COR-L47 (cell line): ENCODE results near the gene ATXN7L1.
"Not testable (repeated sequence)": the region's sequence is repeated elsewhere in the genome, so short reads cannot be mapped to it uniquely, and the experiment has no call there.

Experiments
- DNase-seq: peaks from one replicate; lab custom pipeline; 2025; lab: John Stamatoyannopoulos, UW

The ATXN7L1 gene

DNA sequence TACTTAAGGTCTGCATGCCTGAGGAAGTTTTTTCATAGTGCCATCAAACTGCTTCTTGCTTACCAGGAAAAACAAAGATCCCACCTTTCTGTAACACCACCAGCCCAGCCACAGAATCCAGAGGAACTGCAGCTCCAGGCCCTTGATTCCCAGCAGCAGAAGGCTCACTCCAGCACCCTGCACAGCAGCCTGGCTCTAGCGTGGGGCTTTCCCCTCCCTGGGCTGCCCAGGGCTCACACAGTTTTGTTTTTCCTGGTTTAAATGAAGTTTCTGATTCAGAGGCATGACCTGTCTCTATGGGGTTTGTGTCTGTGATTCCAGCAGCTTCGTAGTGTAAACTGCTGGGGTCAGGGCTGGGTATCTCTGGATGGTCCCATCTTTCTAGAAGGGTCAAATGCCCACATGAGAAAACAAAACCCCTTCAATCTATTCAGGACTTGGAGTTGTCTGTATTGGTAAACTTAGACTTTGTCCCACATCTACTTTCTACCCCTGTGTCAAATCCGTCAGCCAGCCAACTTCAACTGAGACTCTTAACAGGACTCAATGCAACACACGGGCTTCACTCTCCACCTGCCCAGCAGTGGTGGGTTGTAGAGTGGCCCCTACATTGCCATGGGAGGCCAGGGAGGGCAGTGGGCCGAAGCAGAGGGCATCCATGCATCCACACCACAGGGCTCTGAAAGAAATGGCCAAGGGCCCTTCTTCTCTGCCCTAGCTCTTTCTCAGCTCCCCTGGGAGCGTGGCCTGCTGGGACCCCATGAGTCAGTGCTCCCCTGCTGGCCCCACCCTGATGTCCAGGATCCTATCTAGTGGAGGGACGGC is 73.6 kb downstream of the ATXN7L1 start:
- DNase-seq, result no peak

DNA sequence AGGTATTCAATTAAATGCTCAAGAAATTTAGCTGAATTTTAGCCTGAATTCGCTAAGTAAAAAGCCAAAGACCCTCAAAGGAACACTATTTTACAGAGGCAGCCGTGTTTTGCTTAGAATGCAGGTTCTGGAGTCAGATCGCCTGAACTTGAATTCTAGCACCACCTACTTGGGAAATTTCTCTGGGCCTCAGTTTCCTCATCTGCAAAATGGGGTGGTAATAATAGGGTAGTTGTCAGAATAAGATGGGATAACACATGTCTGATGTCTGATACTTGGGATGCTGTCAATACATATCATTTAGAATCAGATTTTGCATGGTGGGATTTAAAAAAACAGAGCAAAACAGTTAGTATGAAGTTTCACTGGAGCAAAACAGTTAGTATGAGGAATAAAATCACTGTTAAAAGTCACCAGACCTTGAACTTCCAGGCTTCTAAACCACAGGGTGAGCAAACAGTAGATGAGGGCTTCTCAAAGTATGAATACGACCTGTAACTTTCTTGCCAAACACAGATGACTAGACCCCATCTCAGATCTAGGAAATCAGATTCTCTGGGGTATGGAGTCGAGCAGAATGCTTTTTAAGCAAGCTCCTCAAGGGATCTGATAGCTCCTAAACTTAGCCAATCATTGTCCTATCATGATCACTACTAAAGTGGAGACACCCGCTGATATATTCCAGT is 75.4 kb downstream of the ATXN7L1 start:
- DNase-seq, result no peak

DNA sequence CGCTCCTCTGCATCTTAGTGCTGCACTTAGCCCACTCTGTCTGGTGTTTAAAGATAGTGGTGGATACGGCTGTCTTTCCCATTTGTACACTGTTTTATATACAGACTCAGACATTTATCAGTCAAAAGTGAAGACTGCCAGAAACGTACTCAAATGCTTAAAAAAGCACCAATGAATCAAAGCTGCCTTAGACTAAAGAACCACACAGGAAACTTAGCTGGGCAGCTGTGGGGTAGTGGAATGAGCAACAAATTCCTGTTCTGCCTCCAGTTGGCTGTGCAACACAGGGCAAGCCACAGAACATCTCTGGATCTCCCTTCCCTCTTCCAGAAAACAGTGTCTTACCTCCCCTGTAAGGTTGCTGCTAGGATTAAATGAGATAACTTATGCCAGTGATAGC is 76.0 kb downstream of the ATXN7L1 start:
- DNase-seq, result no peak

DNA sequence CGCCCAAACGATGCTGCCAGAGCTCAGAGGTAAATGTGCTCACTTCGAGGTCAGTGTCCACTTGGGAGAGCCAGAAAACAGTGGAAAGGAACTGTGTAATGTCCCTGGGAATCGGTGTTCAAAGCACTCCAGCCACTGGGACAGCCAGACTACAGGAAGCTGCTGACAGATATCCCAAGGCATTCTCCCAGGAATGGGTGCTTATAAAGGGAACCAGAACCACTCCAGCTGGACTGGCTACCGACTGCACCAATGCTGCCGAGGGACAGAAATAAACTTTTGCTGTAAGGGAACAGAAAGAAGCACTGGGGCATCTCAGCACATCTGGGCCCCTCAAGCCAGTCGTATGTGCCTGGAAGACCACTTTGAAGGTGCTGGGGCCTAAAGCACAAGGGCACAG is 76.7 kb downstream of the ATXN7L1 start:
- DNase-seq, result no peak

DNA sequence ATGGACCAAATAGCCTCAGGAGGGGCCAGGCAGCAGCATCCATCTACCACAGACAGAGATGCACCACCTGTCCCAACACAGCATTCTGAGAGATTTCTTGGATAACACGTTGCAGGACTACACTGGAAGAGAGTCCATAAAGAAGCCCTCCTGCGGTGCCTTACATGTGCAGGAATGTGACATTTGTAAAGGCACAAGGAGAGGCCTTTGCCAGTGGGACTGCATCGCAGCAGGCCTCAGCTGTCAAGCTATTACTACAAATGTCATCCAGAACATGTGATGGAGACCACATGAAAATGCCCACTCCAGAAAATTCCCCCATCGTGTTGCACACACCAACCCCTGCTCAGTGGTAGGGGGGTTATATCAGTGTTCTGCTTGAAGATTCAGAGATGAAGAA is 77.4 kb downstream of the ATXN7L1 start:
- DNase-seq, result no peak

DNA sequence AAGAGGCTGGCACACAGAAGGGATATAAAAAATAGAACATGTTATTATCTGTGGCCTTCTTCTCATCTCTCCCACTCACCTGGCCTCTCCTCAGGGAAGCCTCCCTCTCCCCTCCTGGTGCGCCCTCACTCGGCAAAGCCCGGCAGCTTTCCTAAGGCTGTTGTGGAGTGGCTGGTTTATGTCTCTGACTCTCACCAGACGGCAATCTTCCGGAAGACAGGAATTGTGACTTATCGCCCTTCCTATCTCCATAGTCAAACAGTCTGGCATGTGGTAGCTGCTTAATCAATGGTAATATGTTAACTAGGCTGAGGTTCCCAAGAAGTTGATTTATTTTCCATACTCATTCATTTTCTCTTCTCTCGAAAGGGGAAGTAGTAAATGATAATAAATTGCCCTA is 78.7 kb downstream of the ATXN7L1 start:
- DNase-seq, result no peak

DNA sequence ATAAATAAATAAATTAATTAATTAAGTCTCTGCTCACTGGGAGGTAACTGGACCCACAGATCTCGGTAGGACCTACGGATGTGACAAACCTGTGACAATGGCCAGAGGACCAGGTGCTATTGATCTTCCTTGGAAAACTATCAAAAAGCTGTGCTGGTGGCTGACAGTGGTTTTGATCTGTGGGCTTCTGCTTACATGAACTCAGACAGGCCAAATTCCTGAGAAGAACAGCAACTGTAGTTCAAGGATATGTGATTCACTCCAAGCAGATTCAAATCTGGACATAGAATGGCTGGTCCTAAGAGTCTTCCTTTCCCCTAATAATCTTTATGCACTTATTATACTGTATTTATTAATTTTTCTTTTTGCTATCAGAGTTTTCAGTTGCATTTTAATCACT is 80.0 kb downstream of the ATXN7L1 start:
- no peak for DNase-seq

DNA sequence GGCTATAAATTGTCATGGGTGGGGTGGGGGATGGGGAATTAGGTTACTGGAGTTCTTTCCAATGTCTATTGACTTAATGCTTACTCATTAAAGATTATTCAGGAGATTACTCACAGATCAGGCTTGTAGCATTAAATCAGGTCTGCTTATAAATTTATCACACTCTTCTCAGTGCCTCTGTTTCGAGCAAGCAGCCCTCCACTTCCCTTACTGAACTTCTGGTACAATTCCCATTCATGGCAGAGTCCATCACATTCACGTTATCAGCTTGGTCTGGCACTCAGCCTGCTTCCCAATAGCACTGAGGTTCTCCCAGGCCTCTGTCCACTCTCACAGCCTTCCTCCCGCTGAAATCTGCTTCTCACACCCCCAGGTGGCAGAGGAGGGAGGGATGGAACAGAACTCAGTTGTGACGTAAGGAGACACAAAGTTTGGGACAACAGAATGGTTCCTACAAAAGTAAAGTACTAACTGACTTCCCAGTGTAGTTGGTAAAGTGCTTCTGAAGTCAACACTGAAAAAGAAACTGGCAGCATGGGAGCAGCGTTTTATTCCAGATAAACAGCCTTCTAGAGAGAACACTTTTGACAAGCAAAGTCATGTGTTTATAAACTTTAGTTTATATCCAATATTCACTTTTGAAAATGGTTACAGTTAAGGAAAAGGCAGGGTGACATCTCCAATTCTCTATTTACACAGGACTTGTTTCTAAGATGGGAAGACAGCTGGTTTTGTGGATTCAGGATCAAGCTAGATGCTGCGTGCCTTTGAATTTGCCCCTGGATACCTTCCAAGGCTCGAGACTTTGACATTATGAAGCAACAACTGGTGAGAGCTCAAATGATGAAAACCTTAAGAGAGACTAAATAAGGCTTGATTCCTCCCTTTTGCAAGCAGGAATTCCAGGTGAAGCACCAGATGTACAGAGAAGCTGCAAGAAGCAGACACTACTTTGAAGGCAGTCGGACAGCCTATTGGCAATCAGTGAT is 81.4 kb downstream of the ATXN7L1 start:
- no peak for DNase-seq

DNA sequence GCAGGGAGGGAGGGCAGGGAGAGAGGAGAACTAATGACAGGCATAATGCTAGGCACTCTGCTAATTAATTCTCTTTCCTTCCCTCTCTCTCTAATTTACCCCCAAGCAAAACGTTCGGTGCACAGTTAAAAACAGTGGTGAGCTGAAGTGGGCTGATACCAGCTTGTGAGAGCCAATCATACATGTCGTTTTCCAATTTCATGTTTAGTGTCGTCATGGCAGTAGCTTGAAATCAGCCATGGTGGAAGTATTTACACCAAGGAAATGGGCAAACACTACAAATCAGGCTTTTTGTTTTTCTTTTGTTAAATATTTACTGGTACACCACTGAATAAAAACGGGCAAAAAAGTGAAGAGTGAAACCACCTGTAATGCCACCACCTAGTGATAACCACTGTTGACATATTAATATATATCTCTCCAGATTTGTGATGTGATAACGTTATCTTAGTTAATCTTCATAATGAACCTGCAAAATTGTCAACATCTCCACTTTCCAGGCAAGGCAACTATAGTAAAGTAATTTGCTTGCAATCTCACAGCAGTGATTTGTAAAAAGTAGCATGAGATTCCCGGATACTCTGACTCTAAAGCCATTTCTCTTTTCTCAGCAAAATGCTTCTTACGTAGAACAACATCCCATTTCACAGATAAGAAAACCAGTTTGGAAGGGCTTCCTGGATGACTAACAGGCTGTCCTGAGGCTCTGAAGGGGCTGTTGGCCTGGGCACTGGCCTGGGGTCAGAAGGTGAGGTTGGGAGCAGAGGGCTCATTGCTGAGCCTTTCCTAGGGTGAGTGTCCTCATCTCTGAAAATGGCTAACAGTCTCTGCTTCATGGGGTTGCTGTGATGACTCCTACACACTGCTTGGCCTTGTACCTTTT is 83.7 kb downstream of the ATXN7L1 start:
- no peak for DNase-seq

DNA sequence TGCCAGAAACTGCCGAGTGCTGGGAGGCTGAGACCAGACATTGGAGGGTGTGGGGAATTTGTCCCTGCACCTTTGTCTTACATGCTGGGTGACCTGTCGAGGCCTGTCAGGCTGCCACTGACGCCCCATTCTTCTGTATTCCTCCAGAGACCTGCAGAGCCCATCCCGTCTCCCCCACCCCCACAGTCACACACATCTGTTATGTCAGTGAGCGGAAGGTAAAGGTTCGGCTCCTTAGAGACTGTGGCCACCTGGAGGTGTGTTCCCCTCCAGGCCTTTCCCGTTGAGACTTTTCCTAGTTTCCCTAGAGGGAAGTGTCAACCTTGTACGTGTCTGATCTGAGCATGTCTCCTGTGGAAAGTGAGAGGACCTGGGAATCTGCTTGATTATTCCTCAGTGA is 84.5 kb downstream of the ATXN7L1 start:
- DNase-seq, result no peak

DNA sequence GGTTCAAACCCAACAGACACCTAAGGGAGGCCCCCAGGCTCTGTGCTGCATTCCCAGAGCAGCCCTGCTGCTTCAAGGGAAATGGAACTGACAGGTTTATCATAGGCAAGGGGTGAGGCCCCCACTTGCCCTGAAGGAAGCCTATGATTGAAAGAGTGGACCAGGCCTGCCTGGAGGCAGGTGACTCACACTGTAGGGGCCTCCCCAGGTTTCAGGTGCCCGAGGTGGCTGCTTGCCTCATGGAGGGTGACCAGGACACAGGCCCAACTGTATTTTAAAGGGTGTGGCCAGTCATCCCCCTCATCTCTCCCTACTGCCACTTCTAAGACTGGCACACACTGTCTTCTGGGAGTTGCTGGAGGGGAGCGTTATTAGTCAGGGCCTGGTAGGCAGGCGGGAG is 85.4 kb downstream of the ATXN7L1 start:
- no peak for DNase-seq

DNA sequence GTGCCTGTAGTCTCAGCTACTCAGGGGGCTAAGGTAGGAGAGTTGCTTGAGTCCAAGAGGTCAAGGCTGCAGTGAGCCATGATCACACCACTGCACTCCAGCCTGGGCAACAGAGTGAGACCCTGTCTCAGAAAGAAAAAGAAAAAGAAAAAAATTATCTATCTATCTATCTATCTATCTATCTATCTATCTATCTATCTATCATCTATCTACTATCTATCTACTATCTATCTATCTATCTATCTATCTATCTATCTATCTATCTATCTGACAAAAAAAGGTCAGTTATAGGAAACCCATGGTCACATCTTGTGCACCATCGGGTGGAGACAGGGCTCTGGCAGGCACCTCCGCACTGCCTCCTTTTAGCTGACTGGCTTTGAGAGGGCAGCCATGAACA is 85.9 kb downstream of the ATXN7L1 start:
- DNase-seq, result not testable (repeated sequence)

DNA sequence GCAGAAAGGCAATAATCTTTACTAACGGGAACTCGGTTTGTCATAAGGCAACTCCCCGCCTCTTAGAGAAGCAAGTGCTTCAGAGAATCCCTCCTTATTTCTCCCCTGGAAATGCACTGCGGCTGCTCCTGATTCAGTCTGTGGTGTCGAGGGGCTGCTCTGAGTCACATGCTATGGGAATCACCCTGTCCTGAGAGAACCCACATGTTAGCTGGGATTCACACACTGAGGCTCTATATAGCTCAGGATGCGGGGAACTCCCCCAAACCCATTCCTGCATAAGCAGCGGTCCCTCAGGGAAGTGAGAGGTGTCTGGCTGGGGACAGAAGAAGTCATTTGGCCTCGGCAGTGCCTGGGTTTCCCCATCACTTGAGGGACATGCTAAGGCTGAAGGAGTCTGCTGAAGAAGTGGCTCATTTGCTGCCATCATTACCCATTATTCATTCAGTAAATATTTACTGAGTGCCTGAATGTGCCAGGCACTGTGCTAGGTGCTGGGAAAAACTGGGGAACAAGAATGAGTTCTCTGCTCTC is 87.5 kb downstream of the ATXN7L1 start:
- no peak for DNase-seq

DNA sequence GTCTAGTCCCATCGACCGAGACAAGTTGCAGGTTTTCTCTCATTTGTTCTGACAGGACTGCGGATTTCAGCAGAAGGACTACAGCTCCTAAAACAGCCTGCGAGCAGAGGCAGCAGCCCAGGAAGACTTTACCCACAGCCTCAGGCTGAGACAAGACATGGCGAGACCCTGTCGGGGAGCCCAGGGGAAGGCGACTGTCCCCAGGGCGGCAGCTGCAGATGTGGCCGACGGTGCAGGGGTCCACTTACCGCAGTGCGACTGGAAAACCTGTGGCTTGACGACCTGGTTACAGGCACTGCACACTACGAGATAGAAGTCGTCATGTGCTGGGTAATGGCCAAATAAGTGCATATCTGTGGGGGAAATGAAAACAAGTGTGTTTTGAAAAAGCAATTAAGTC is 88.0 kb downstream of the ATXN7L1 start:
- no peak for DNase-seq

DNA sequence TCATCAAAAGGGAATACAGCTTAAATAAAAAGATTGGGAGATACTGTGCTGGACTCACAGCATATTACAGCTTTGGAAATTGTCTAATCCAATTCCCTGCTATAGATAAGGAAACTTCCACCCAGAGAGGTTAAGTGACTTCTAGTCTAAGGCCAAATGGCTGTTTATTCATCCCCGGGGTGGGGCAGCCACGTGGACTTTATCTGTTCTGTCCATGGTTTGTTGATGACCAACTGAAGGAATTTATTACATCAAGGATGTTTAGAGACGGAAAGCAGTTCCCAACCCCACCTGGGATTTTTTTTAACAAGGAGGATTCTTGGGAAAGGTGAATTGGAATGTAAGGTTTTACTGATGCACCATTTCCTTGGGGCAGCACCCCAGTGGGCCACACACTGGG is 88.6 kb downstream of the ATXN7L1 start:
- no peak for DNase-seq

DNA sequence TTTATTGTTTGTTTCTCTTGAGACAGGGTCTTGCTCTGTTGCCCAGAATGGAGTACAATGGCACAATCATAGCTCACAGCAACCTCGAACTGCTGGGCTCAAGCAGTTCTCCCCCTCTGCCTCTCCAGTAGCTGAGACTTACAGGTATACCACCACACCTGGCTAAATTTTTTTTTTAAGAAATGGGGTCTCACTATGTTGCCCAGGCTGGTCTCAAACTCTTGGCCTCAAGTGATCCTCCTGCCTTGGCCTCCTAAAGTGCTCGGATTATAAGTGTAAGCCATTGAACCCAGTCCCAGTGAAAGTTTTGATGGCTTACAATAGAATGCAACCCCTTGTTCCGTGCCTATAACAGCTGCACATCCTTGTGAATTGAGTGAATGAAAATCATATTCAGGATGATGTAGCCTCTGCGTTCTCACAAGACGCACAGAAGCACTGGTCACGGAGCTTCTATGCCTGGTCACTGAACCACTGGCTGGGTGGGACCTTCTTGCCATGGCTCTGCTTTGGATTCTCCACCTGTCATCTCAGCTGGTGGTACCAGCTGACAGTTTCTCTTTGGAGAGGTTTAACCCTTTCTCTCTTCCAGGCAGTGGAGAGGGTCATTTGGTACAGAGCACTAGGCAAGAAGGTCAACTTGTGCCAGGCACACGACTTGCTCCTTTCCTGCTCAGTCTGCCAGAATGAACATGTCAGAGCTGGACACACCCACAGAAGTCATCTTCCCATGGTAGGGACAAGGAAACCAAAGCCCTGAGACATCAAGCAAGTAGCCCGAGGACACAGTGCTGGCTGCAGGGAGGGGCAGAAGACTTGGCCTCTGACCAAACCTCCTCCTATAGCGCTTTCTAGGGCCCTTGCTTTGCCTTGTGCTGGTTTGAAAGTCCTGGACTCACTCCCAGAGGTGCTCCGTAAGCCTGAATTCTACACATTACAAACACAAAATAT is 89.6 kb downstream of the ATXN7L1 start:
- no peak for DNase-seq

DNA sequence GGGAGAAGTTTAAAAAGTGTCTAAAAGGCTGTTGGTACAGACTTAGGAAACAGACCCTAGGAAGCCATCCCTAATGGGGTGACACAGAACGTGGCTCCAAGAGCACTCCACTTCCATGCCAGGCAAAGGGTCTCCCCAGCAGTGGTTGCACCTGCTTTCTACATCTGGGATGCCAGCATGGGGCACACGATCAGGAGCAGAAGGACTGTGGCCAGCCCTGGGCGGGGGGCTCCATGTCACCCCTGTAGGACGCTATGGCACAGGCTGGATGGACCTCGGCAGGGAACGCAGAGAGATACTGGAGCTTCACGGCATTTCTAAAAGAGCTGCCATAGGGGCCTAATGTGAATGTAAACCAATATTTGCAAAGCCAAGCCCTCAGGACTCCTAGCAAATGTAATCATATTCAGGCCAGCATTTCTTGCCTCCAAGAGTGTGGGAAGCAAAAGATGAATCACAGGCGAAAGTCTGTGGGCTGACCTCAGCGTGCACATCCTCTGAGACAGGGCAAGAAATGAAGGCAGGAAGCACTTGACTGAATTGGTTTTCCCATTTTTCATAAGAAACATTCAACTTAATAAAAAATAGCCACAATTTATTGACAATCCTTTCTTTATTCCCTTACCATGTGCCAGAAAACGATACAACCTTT is 93.9 kb downstream of the ATXN7L1 start:
- no peak for DNase-seq

DNA sequence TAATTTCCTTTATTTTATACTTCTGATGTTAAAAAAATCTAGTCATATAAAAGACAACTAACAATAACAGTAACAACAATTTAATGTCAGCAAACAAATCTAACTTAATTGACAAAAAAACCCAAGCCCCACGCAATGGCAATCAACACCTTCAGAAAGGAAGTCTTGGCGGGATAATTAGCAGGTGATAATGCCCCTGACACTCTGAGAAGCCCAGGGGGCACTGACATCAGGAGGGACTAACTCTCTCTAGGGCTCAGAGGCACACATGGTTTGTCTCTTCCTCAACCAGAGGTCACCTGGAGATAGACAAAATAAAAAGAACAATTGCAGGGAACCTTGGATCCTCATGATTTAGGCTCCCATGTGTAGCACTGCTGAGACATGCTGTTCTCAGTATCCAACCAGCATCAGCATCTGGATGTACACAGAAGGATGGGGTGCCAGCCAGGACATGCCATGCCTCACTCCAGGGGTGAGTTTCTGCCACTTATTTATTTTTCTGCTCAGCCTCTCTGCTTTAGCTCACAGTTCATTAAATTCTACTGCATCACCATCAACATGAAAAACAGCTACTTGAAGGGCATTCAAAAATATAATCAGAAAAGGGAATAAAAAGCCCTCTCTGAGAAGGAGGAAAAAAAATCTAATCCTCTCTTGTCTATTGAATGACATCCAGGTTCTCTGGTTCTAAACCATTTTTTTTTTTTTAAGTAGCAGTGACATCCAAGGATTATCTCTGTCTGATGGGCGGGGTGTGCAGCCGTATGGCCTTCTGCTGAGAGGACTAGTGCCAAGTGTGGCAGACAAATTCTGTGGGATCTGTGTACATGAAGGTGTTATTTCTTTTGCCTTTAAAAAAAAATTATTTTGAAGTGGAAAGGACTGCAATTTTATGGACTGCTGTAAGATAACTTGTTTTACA is 96.3 kb downstream of the ATXN7L1 start:
- DNase-seq, result peak; percentile 15
